GM19193 (cell line): ENCODE measurements around the gene TEX22.

Source experiments
- POLR2A ChIP-seq: IDR thresholded peaks from 4 replicates; pipeline ENCODE4 v1.6.1; 2011; ENCODE audit not compliant: insufficient read depth, insufficient read length; ENCODE audit errors: extremely low read depth

The TEX22 gene

GRCh38 chr14:105377555-105378182 lies 20.7 kb upstream of the TEX22 start:
- no peak for TF ChIP-seq POLR2A

- TF ChIP-seq POLR2A: no peak
Measured at GRCh38 chr14:105378199-105378598, 20.1 kb upstream of the TEX22 start.

- TF ChIP-seq POLR2A: no peak
Measured at GRCh38 chr14:105378873-105379685, 19.3 kb upstream of the TEX22 start.

- TF ChIP-seq POLR2A: no peak
Measured at GRCh38 chr14:105379946-105380345, 18.4 kb upstream of the TEX22 start.

- TF ChIP-seq POLR2A: no peak
Measured at GRCh38 chr14:105380756-105381155, 17.6 kb upstream of the TEX22 start.

GRCh38 chr14:105381446-105382342 lies 16.6 kb upstream of the TEX22 start:
- no peak for TF ChIP-seq POLR2A

- TF ChIP-seq POLR2A: no peak
Measured at GRCh38 chr14:105382343-105383082, 15.8 kb upstream of the TEX22 start.

- TF ChIP-seq POLR2A: no peak
Measured at GRCh38 chr14:105383083-105383730, 15.1 kb upstream of the TEX22 start.

GRCh38 chr14:105384041-105384557 lies 14.2 kb upstream of the TEX22 start:
- TF ChIP-seq POLR2A: no peak

GRCh38 chr14:105384605-105385321 lies 13.6 kb upstream of the TEX22 start:
- no peak for TF ChIP-seq POLR2A

- no peak for TF ChIP-seq POLR2A
Measured at GRCh38 chr14:105385322-105385637, 13.1 kb upstream of the TEX22 start.

- TF ChIP-seq POLR2A: no peak
Measured at GRCh38 chr14:105385698-105386365, 12.5 kb upstream of the TEX22 start.

GRCh38 chr14:105386581-105387529 lies 11.5 kb upstream of the TEX22 start:
- no peak for TF ChIP-seq POLR2A
